Measurements from ENCODE around the gene HCRTR2. TPM values are rescaled to one million over a fixed set of nuclear protein-coding genes. Genes with fewer than 3 reads are reported as not detected.
"Not testable (repeated sequence)": the region's sequence is repeated elsewhere in the genome, so short reads cannot be mapped to it uniquely, and the experiment has no call there.

The HCRTR2 gene
- total and polyA plus RNA-seq, 7 donors: 0.01 TPM; not detected in 6

DNA sequence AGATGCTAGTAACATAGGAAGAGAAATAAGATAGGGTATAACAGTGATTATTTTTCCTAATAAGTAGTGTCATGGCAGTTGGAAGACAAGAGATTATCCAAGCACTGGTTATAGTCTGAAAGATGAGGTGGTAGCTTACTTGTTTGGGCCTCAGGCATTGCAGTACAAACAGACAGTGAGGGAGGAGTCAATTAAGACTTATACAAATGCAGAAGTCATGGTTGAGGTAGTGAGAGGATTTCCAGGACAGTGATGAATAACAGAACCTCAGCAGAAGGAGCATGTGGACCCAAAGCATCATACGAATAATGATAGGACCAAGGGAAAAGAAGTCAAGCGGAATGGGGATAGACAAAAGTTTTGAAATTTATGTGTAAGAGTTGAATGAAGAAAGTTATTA lies 53.5 kb downstream of the HCRTR2 start:
- Histone ChIP-seq H3K36me3 (ENCODE audit: insufficient read depth in 1 of 2, low read depth in 1 of 2) (no peaks in the 10 kb centered on the region), H3K27me3 (ENCODE audit: insufficient read depth in 3 of 3, low read length in 2 of 3) (no peaks in the 10 kb centered on the region), H3K4me3 (no peak overlapping the region), H3K9me3 (no peaks in the 10 kb centered on the region), H3K27ac (no peak overlapping the region), H3K4me1 (no peaks in the 10 kb centered on the region)
- TF ChIP-seq, protein P1, sequence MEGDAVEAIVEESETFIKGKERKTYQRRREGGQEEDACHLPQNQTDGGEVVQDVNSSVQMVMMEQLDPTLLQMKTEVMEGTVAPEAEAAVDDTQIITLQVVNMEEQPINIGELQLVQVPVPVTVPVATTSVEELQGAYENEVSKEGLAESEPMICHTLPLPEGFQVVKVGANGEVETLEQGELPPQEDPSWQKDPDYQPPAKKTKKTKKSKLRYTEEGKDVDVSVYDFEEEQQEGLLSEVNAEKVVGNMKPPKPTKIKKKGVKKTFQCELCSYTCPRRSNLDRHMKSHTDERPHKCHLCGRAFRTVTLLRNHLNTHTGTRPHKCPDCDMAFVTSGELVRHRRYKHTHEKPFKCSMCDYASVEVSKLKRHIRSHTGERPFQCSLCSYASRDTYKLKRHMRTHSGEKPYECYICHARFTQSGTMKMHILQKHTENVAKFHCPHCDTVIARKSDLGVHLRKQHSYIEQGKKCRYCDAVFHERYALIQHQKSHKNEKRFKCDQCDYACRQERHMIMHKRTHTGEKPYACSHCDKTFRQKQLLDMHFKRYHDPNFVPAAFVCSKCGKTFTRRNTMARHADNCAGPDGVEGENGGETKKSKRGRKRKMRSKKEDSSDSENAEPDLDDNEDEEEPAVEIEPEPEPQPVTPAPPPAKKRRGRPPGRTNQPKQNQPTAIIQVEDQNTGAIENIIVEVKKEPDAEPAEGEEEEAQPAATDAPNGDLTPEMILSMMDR (IDR thresholded peaks at IDR 0.05): no peak
- DNase-seq (no peak), ATAC-seq (no peak)
- intact Hi-C loops (cut with DNase I): no loop called here
- WGBS, 3 donors: 72 to 95% (median 94%) methylated on average over 2 of the region's 2 CpGs

DNA sequence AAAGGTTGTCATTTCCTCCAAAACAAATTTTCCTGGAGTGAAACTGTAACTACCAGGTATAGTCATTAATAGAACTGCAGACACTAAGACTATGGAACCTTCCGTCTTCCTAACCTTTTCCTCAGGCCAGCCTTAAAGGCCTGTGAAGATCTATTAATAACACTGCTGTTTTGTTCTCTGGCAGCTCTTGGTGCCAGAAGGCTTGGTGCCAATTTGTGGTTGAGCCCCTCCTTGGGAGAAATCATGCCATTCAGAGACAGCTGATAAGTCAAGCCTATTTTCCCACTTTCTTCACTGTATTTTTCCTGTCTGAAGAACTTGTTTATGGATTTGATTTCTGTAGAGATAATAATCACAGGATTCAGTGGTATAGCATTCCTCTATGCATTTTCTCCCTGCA lies 64.8 kb downstream of the HCRTR2 start:
- H3K36me3 ChIP-seq (ENCODE audit: insufficient read depth in 1 of 2, low read depth in 1 of 2): no peaks in the 10 kb centered on the region
- no peak overlapping the region for H3K27ac ChIP-seq
- no peaks in the 10 kb centered on the region for H3K4me1 ChIP-seq
- intact Hi-C loops (cut with DNase I): loop anchor here in 1 of 2 donors (5.0 kb wide), 1 partner anchor 527 kb away; no protein-coding TSS in a partner anchor
- WGBS, 3 donors: 7 to 30% (median 24%) methylated on average over 1 of the region's 1 CpG
- no peaks in the 10 kb centered on the region for H3K27me3 ChIP-seq (ENCODE audit: insufficient read depth in 3 of 3, low read length in 2 of 3)
- H3K4me3 ChIP-seq: no peak overlapping the region
- TF ChIP-seq, protein P1 (IDR thresholded peaks at IDR 0.05): no peak
- DNase-seq: no peak
- no peak for ATAC-seq
- H3K9me3 ChIP-seq: no peaks in the 10 kb centered on the region

DNA sequence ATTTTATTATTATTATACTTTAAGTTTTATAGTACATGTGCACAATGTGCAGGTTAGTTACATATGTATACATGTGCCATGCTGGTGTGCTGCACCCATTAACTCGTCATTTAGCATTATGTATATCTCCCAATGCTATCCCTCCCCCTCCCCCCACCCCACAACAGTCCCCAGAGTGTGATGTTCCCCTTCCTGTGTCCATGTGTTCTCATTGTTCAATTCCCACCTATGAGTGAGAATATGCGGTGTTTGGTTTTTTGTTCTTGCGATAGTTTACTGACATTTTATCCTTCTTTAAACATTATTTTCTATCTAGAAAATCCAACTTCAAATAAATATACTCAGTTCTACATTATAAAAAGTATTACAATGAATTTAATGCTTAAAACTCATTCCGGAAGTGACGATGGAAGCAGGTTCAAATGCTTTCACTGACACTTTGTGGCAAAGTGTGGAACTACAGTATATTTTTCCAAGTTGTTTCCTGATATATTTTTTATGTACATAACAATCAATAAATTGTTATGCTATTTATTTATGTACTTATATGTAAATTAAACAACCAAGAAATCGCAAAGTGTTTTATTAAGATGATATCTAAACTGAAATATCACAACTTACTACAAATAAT lies 66.8 kb downstream of the HCRTR2 start:
- not testable (repeated sequence) for H3K27me3 ChIP-seq (ENCODE audit: insufficient read depth in 3 of 3, low read length in 2 of 3); H3K27ac ChIP-seq; H3K4me3 ChIP-seq; H3K4me1 ChIP-seq; H3K9me3 ChIP-seq; DNase-seq; H3K36me3 ChIP-seq (ENCODE audit: insufficient read depth in 1 of 2, low read depth in 1 of 2); ATAC-seq
- intact Hi-C loops (cut with DNase I): loop anchor here (5.0 to 10.0 kb wide), 4 partner anchors 519 to 1266 kb away; no protein-coding TSS in a partner anchor
- WGBS, 3 donors: 52 to 58% (median 58%) methylated on average over 6 of the region's 6 CpGs
- TF ChIP-seq, protein P1 (IDR thresholded peaks at IDR 0.05): peak; percentile 51

DNA sequence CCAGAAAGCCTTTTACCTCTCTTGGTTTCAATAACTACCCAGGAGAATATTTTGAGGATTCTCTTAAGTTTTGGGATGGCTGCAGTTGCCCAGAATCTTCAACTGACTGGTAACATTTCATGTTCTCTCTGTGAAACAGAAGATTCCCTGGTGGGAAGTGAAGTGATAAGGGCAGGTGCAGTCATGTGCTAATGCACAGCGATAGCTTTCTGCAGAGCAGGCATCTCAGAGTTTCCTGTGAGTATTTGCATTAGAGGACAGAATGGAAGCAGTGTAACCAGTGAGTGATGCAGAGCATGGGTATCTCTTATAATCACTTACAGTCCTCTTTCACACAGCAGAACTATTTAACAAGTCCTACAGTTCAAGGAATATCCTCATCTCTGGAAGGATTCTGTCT lies 76.1 kb downstream of the HCRTR2 start:
- ATAC-seq: no peak
- Histone ChIP-seq H3K36me3 (ENCODE audit: insufficient read depth in 1 of 2, low read depth in 1 of 2) (no peaks in the 10 kb centered on the region), H3K4me1 (no peaks in the 10 kb centered on the region), H3K9me3 (no peaks in the 10 kb centered on the region), H3K27ac (no peak overlapping the region), H3K4me3 (no peak overlapping the region), H3K27me3 (ENCODE audit: insufficient read depth in 3 of 3, low read length in 2 of 3) (no peaks in the 10 kb centered on the region)
- 5 to 13% (median 7%) methylated on average over 1 of the region's 1 CpG for WGBS, 3 donors
- no peak for DNase-seq
- intact Hi-C loops (cut with DNase I): no loop called here
- TF ChIP-seq, protein P1 (IDR thresholded peaks at IDR 0.05): no peak

DNA sequence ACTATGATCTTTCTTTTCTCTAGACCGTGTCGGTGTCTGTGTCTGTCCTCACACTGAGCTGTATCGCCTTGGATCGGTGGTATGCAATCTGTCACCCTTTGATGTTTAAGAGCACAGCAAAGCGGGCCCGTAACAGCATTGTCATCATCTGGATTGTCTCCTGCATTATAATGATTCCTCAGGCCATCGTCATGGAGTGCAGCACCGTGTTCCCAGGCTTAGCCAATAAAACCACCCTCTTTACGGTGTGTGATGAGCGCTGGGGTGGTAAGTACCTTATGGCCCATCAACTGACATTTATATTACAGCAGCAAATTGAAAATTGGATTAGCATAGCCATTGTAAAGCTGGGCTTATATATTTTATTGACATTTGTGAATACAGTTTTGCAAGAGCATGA lies 80.8 kb downstream of the HCRTR2 start:
- DNase-seq (no peak), ATAC-seq (no peak)
- no peaks in the 10 kb centered on the region for H3K4me1 ChIP-seq
- WGBS, 3 donors: 36 to 41% (median 37%) methylated on average over 10 of the region's 10 CpGs
- no peaks in the 10 kb centered on the region for H3K36me3 ChIP-seq (ENCODE audit: insufficient read depth in 1 of 2, low read depth in 1 of 2)
- H3K27me3 ChIP-seq (ENCODE audit: insufficient read depth in 3 of 3, low read length in 2 of 3): no peaks in the 10 kb centered on the region
- H3K27ac ChIP-seq: no peak overlapping the region
- intact Hi-C loops (cut with DNase I): no loop called here
- TF ChIP-seq, protein P1 (IDR thresholded peaks at IDR 0.05): no peak
- H3K9me3 ChIP-seq: no peaks in the 10 kb centered on the region
- H3K4me3 ChIP-seq: no peak overlapping the region

All from psoas muscle (tissue), 8 donors.